ENCODE results near the gene METAP1. TPM values are rescaled to one million over a fixed set of nuclear protein-coding genes. Genes with fewer than 3 reads are reported as not detected.

METAP1 gene
- total RNA-seq, 1 donor from 2014 or later, result 32.4 TPM

- no peak overlapping the region for H3K4me3 ChIP-seq
- H3K36me3 ChIP-seq, result peaks cover 0 to 36% of the 10 kb centered on the region in 2 donors
- no peaks in the 10 kb centered on the region for H3K9me3 ChIP-seq
- no peaks in the 10 kb centered on the region for H3K27me3 ChIP-seq
- intact Hi-C loops (cut with DNase I), result no loop called here
- TF ChIP-seq CTCF (IDR thresholded peaks at IDR 0.05) (no peak), POLR2A (IDR thresholded peaks at IDR 0.05) (no peak), POLR2AphosphoS5 (IDR thresholded peaks at IDR 0.05; ENCODE audit: insufficient read depth in 1 of 2, low read depth in 1 of 2) (no peak)
- no peak overlapping the region for H3K27ac ChIP-seq
- DNase-seq (ENCODE audit: extremely low spot score in 2 of 2), result no peak
- no peaks in the 10 kb centered on the region for H3K4me1 ChIP-seq
Measured at GRCh38 chr4:99047710-99048109, 52.2 kb downstream of the METAP1 start.

- TF ChIP-seq POLR2A (IDR thresholded peaks at IDR 0.05), result no peak
- TF ChIP-seq CTCF (IDR thresholded peaks at IDR 0.05), result no peak
- TF ChIP-seq POLR2AphosphoS5 (IDR thresholded peaks at IDR 0.05; ENCODE audit: insufficient read depth in 1 of 2, low read depth in 1 of 2), result no peak
- Histone ChIP-seq H3K9me3 (no peaks in the 10 kb centered on the region), H3K4me3 (no peak overlapping the region), H3K36me3 (peaks cover 0 to 27% of the 10 kb centered on the region in 2 donors), H3K4me1 (no peaks in the 10 kb centered on the region), H3K27ac (no peak overlapping the region), H3K27me3 (no peaks in the 10 kb centered on the region)
- intact Hi-C loops (cut with DNase I), result no loop called here
- DNase-seq (ENCODE audit: extremely low spot score in 2 of 2), result no peak
Measured at GRCh38 chr4:99052902-99053301, 57.4 kb downstream of the METAP1 start.

- TF ChIP-seq POLR2A (IDR thresholded peaks at IDR 0.05) (no peak), CTCF (IDR thresholded peaks at IDR 0.05) (no peak), POLR2AphosphoS5 (IDR thresholded peaks at IDR 0.05; ENCODE audit: insufficient read depth in 1 of 2, low read depth in 1 of 2) (no peak)
- no peak overlapping the region for H3K4me3 ChIP-seq
- no peaks in the 10 kb centered on the region for H3K4me1 ChIP-seq
- H3K27ac ChIP-seq, result no peak overlapping the region
- H3K27me3 ChIP-seq, result no peaks in the 10 kb centered on the region
- peaks cover 0 to 16% of the 10 kb centered on the region in 2 donors for H3K36me3 ChIP-seq
- intact Hi-C loops (cut with DNase I), result no loop called here
- no peak for DNase-seq (ENCODE audit: extremely low spot score in 2 of 2)
- no peaks in the 10 kb centered on the region for H3K9me3 ChIP-seq
Measured at GRCh38 chr4:99054428-99054994, 59.0 kb downstream of the METAP1 start.

GRCh38 chr4:99058228-99058627, 62.7 kb downstream of the METAP1 start:
- Histone ChIP-seq H3K36me3 (peaks cover 0 to 7% of the 10 kb centered on the region in 2 donors), H3K4me1 (no peaks in the 10 kb centered on the region)

More at GRCh38 chr4:99058228-99058627, 62.7 kb downstream of the METAP1 start:
- TF ChIP-seq POLR2AphosphoS5 (IDR thresholded peaks at IDR 0.05; ENCODE audit: insufficient read depth in 1 of 2, low read depth in 1 of 2) (no peak), CTCF (IDR thresholded peaks at IDR 0.05) (no peak), POLR2A (IDR thresholded peaks at IDR 0.05) (no peak)
- Histone ChIP-seq H3K9me3 (no peaks in the 10 kb centered on the region), H3K27me3 (no peaks in the 10 kb centered on the region), H3K27ac (no peak overlapping the region), H3K4me3 (no peak overlapping the region)
- intact Hi-C loops (cut with DNase I), result no loop called here
- no peak for DNase-seq (ENCODE audit: extremely low spot score in 2 of 2)

All from vagina (tissue), 2 donors.